Measurements from ENCODE around the gene MYL7. TPM values are rescaled to one million over a fixed set of nuclear protein-coding genes. Genes with fewer than 3 reads are reported as not detected.

Gene MYL7
- total and polyA plus RNA-seq, 2 of the 4 experiments (the other 2 are of a cell fraction): 0.24 TPM; not detected in 1

GRCh38 chr7:44155191-44156185 lies 14.4 kb upstream of the MYL7 start:
- H2BK20ac ChIP-seq (ENCODE audit: low read depth, low read length): no peak overlapping the region
- H4K91ac ChIP-seq (ENCODE audit: insufficient read depth, low read depth, low read length): no peak overlapping the region
- peak overlapping the region; percentile 26 for H2AK9ac ChIP-seq (replicated peaks; ENCODE audit: low read depth, low read length, poor library complexity)
- H3K9ac ChIP-seq (ENCODE audit: low read depth, low read length): no peak overlapping the region
- no peak overlapping the region for H3K23ac ChIP-seq (ENCODE audit: low read depth, low read length)
- no peak overlapping the region for H3K4me3 ChIP-seq (ENCODE audit: insufficient read depth, low read depth, low read length)
- H3K9me3 ChIP-seq (ENCODE audit: control insufficient read depth, insufficient read depth, low read length): no peaks in the 10 kb centered on the region
- H3K27ac ChIP-seq (ENCODE audit: insufficient read depth, low read length): no peak overlapping the region
- peaks cover 1% of the 10 kb centered on the region; the same call in 1 of the 2 replicates for H3K4me1 ChIP-seq (ENCODE audit: control insufficient read depth, insufficient read depth, low read length)
- no peaks in the 10 kb centered on the region for H3K36me3 ChIP-seq (ENCODE audit: control insufficient read depth, insufficient read depth, low read length)
- POLR2A ChIA-PET (ENCODE audit: unreplicated experiment): no interaction called here
- dilution Hi-C loops (cut with HindIII; ENCODE audit: low sequenced_read_pairs, unreplicated experiment) (no loop called here), in situ Hi-C loops (cut with MboI; ENCODE audit: low sequenced_read_pairs) (no loop called here), intact Hi-C loops (cut with micrococcal nuclease) (no loop called here)
- no peak overlapping the region for H3K4me2 ChIP-seq (ENCODE audit: low read depth, low read length)
- TF ChIP-seq RFX5 (IDR thresholded peaks at IDR 0.05; ENCODE audit: low read depth, low read length) (no peak), RAD21 (IDR thresholded peaks at IDR 0.05; ENCODE audit: low read length) (no peak), POLR2A (IDR thresholded peaks at IDR 0.05; ENCODE audit: low read depth, low read length) (no peak), CEBPB (IDR thresholded peaks at IDR 0.05; ENCODE audit: low read depth, low read length) (no peak), BHLHE40 (IDR thresholded peaks at IDR 0.05; ENCODE audit: low read depth, low read length) (no peak), MAZ (IDR thresholded peaks at IDR 0.05; ENCODE audit: borderline replicate concordance, low read depth, low read length) (no peak), NFE2L2 (IDR thresholded peaks at IDR 0.05; ENCODE audit: low read depth, low read length) (no peak), SMC3 (IDR thresholded peaks at IDR 0.05; ENCODE audit: low read depth, low read length) (no peak)
- H2AFZ ChIP-seq (replicated peaks; ENCODE audit: low read length, poor library complexity): peak overlapping the region; percentile 23
- WGBS, 2 experiments (ENCODE audit: extremely low coverage in 2 of 2, insufficient read length in 1 of 2): 90% methylated on average over 4 of the region's 8 CpGs; no CpG with 5 or more reads in 1 of the 2 experiments
- no peak overlapping the region for H3K4ac ChIP-seq (ENCODE audit: low read depth, low read length)
- ATAC-seq (ENCODE audit: low read depth): no peak
- CTCF ChIA-PET: no interaction called here
- no peak overlapping the region for H2AK5ac ChIP-seq (ENCODE audit: low read depth, low read length)
- no TSS peak for BruUV-seq (replicated peaks)
- no peak overlapping the region for H4K8ac ChIP-seq (ENCODE audit: low read depth in 2 of 2, low read length in 2 of 2)
- H3K9me1 ChIP-seq (ENCODE audit: insufficient read depth, low read length): 0 out of 2 replicates have a peak, but pooled peaks cover 3% of the 10 kb centered on the region
- no peak overlapping the region for H2BK15ac ChIP-seq (ENCODE audit: low read depth, low read length)
- no peak for DNase-seq
- no peak overlapping the region for H3K56ac ChIP-seq (ENCODE audit: extremely low read depth, insufficient read depth, low read length)
- no peak overlapping the region for H2BK5ac ChIP-seq (ENCODE audit: low read depth, low read length, poor library complexity, severe bottlenecking)
- H2BK120ac ChIP-seq (ENCODE audit: low read depth, low read length): no peak overlapping the region
- no peak overlapping the region for H3K14ac ChIP-seq (replicated peaks; ENCODE audit: low read depth, low read length)
- H3K79me1 ChIP-seq (ENCODE audit: low read depth in 1 of 2, low read length in 2 of 2): no peaks in the 10 kb centered on the region
- H3K27me3 ChIP-seq (ENCODE audit: control insufficient read depth, insufficient read depth, low read length): peaks cover 6% of the 10 kb centered on the region; the same call in 1 of the 2 replicates
- H4K5ac ChIP-seq (ENCODE audit: low read depth, low read length): no peak overlapping the region
- no peak overlapping the region for H3K18ac ChIP-seq (ENCODE audit: low read depth, low read length)
- no peaks in the 10 kb centered on the region for H4K20me1 ChIP-seq (ENCODE audit: insufficient read depth, low read length)
